Endothelial cell of umbilical vein (primary cell): Measurements from ENCODE around the gene ATP6V0C. TPM values are rescaled to one million over a fixed set of nuclear protein-coding genes. Genes with fewer than 3 reads are reported as not detected.
"Not testable (repeated sequence)": the region's sequence is repeated elsewhere in the genome, so short reads cannot be mapped to it uniquely, and the experiment has no call there.

Source experiments
- BruUV-seq: library from RNA; stranded (reverse); fragments of 400-500 nt; replicated peaks from 2 replicates; lab custom pipeline; 2021; lab: Mats Ljungman, UMichigan
- CTCF ChIA-PET: fragments of 300-600, 350-600 bp; sonication (Branson Sonifier 250); formaldehyde crosslinking; loops from one replicate; lab custom pipeline; 2021; ENCODE audit warnings: antibody characterized with exemption, inconsistent platforms; lab: Charles Lee
- POLR2A ChIA-PET: fragments of 300-600, 350-600 bp; sonication (Branson Sonifier 250); formaldehyde crosslinking; loops from one replicate; lab custom pipeline; 2021; ENCODE audit warnings: antibody characterized with exemption, inconsistent platforms; lab: Charles Lee
- DNase-seq: peaks from one replicate; pipeline ENCODE4 v3.0.0-alpha.2; 2011; ENCODE audit warnings: low read depth, low spot score
- FAIRE-seq: peaks from 2 replicates; lab custom pipeline; 2011; peaks lifted over from hg19 to GRCh38; lab: Jason Lieb, UNC
- H2AFZ ChIP-seq: 2 replicates; pipeline ENCODE4 v1.6.0; 2012; ENCODE audit warnings: low read depth, low read length, control low read depth, inconsistent platforms
- H3K27ac ChIP-seq: 2 replicates; pipeline ENCODE4 v1.5.1; 2011; ENCODE audit warnings: low read depth, mild to moderate bottlenecking, control low read depth, low read length, moderate library complexity; ENCODE audit not compliant: insufficient read depth
- H3K27me3 ChIP-seq, 2 experiments: 2 replicates each; pipeline versions ENCODE4 v1.6.0 to v1.6.1; 2011; ENCODE audit warnings: low read length in 2 of 2, mixed read lengths in 1 of 2; ENCODE audit not compliant: control insufficient read depth in 2 of 2, insufficient read depth in 2 of 2
- H3K36me3 ChIP-seq, 2 experiments: 2 replicates in 1 of 2; 3 replicates in 1 of 2; pipeline ENCODE4 v1.5.1; 2011; ENCODE audit warnings: low read length in 2 of 2, mild to moderate bottlenecking in 1 of 2, moderate library complexity in 1 of 2; ENCODE audit not compliant: control insufficient read depth in 2 of 2, insufficient read depth in 2 of 2; ENCODE audit errors: extremely low read depth in 1 of 2
- H3K4me1 ChIP-seq: 3 replicates; pipeline ENCODE4 v1.5.1; 2011; ENCODE audit warnings: mild to moderate bottlenecking, low read length; ENCODE audit not compliant: control insufficient read depth, insufficient read depth; ENCODE audit errors: extremely low read depth
- H3K4me2 ChIP-seq: 2 replicates; pipeline ENCODE4 v1.6.1; 2011; ENCODE audit warnings: low read length, control low read depth, mixed read lengths; ENCODE audit not compliant: insufficient read depth
- H3K4me3 ChIP-seq, 3 experiments: fragments of 200-600 bp in 1 of 3; sonication (generic), shearing (Covaris generic) in 1 of 3; replicated peaks in 1 of 3; 2 replicates each; pipeline ENCODE4 v1.5.1; 2011 to 2016; ENCODE audit warnings: control low read depth in 3 of 3, low read length in 3 of 3, mild to moderate bottlenecking in 2 of 3, inconsistent platforms in 1 of 3, low read depth in 1 of 3, moderate library complexity in 1 of 3; ENCODE audit not compliant: insufficient read depth in 1 of 3
- H3K79me2 ChIP-seq: 2 replicates; pipeline ENCODE4 v1.6.0; 2012; ENCODE audit warnings: low read length, inconsistent platforms; ENCODE audit not compliant: control insufficient read depth, insufficient read depth
- H3K9ac ChIP-seq: replicated peaks from 2 replicates; pipeline ENCODE3; 2011; ENCODE audit warnings: low read length, control low read depth; ENCODE audit not compliant: insufficient read depth; ENCODE audit errors: extremely low read depth
- H3K9me1 ChIP-seq: replicated peaks from 3 replicates; pipeline ENCODE4 v1.6.0; 2011; ENCODE audit warnings: mild to moderate bottlenecking, low read length; ENCODE audit not compliant: control insufficient read depth, insufficient read depth; ENCODE audit errors: extremely low read depth
- H3K9me3 ChIP-seq: replicated peaks from 2 replicates; pipeline ENCODE4 v1.5.1; 2012; ENCODE audit warnings: low read length, inconsistent platforms; ENCODE audit not compliant: control insufficient read depth, insufficient read depth
- H4K20me1 ChIP-seq: replicated peaks from 2 replicates; pipeline ENCODE3; 2011; ENCODE audit warnings: mild to moderate bottlenecking, low read length; ENCODE audit not compliant: control insufficient read depth, insufficient read depth; ENCODE audit errors: extremely low read depth
- dilution Hi-C: fragments of 300-500 bp; cut with MboI; formaldehyde crosslinking; loops from one replicate; pipeline ENCODE4 v1.15.0; 2019; ENCODE audit warnings: low sequenced_read_pairs; ENCODE audit not compliant: extremely low pct_ligation_motif_present
- intact Hi-C: fragments of 100-400 bp; cut with micrococcal nuclease; formaldehyde crosslinking; loops from one replicate; pipeline ENCODE4 v1.10.0; 2022
- polyA plus RNA-seq, 4 experiments: library from polyadenylated mRNA; depleted of rRNA in 3 of 4; stranded (reverse) in 3 of 4; unstranded in 1 of 4; fragments of >200 nt; gene quantifications; 2 replicates each; pipeline versions ENCODE4 v1.2.1 to v1.2.3, GENCODE V29; 2011 to 2012; ENCODE audit warnings: missing spikeins in 1 of 4
- total RNA-seq: library from RNA; stranded (reverse); gene quantifications from 2 replicates; pipeline ENCODE4 v1.2.3, GENCODE V29; 2021

ATP6V0C gene
- total and polyA plus RNA-seq, 2 donors (not counting 3 experiments of a cell fraction or from before 2014, with no cell fraction given), result 146 to 194 TPM

GRCh38 chr16:2543771-2544170 is 30.0 kb downstream of the ATP6V0C start:
- H3K9me3 ChIP-seq, H3K4me1 ChIP-seq, H3K4me2 ChIP-seq, H3K27ac ChIP-seq, H3K4me3 ChIP-seq, CTCF ChIA-PET, H3K36me3 ChIP-seq, H3K9ac ChIP-seq, dilution Hi-C loops, H3K9me1 ChIP-seq, POLR2A ChIA-PET, H4K20me1 ChIP-seq, H3K27me3 ChIP-seq, FAIRE-seq, BruUV-seq, intact Hi-C loops, H2AFZ ChIP-seq, DNase-seq: not testable (repeated sequence)
- H3K79me2 ChIP-seq, result peaks cover 52% of the 10 kb centered on the region

GRCh38 chr16:2550283-2550878 is 36.6 kb downstream of the ATP6V0C start:
- H3K27ac ChIP-seq, H3K27me3 ChIP-seq, H2AFZ ChIP-seq, H3K9ac ChIP-seq, H3K9me3 ChIP-seq, H3K4me2 ChIP-seq, H3K9me1 ChIP-seq, H4K20me1 ChIP-seq, POLR2A ChIA-PET, CTCF ChIA-PET, BruUV-seq, dilution Hi-C loops, H3K4me1 ChIP-seq, DNase-seq, intact Hi-C loops, H3K36me3 ChIP-seq, H3K4me3 ChIP-seq: not testable (repeated sequence)
- FAIRE-seq, result peak; percentile 67
- peaks cover 13% of the 10 kb centered on the region for H3K79me2 ChIP-seq

DNA sequence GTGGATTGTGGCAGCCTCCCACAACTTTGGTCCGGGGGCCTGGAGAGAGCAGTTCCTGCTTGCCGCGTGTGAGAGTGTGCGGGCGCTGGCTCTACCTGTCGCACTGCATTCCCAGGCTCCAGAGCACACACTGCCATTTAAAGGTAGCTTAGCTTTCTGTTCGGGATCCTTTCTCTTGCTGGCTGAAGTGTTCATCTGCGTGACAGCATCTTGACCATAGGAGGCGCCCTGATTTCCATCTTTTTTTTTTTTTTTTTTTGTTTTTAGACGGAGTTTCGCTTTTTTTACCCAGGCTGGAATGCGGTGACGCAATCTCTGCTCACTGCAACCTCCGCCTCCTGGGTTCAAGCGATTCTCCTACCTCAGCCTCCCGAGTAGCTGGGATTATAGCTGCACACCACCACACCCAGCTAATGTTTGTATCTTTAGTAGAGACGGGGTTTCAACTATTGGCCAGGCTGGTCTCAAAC is 37.7 kb downstream of the ATP6V0C start:
- dilution Hi-C loops, H3K9ac ChIP-seq, H3K4me3 ChIP-seq, H3K27ac ChIP-seq, H4K20me1 ChIP-seq, H3K79me2 ChIP-seq, H3K9me1 ChIP-seq, H3K4me2 ChIP-seq, H2AFZ ChIP-seq, intact Hi-C loops, CTCF ChIA-PET, H3K9me3 ChIP-seq, H3K4me1 ChIP-seq, POLR2A ChIA-PET, BruUV-seq, DNase-seq, H3K27me3 ChIP-seq, FAIRE-seq, H3K36me3 ChIP-seq: not testable (repeated sequence)

GRCh38 chr16:2554709-2555425 is 41.1 kb downstream of the ATP6V0C start:
- H3K36me3 ChIP-seq, CTCF ChIA-PET, H3K27ac ChIP-seq, H3K4me1 ChIP-seq, H3K9ac ChIP-seq, POLR2A ChIA-PET, H4K20me1 ChIP-seq, H3K4me2 ChIP-seq, H3K9me1 ChIP-seq, dilution Hi-C loops, H3K9me3 ChIP-seq, H3K79me2 ChIP-seq, intact Hi-C loops, DNase-seq, H3K4me3 ChIP-seq, H3K27me3 ChIP-seq, H2AFZ ChIP-seq, BruUV-seq: not testable (repeated sequence)
- peak; percentile 77 for FAIRE-seq
